ENCODE measurements around the gene SPAG17.

SPAG17 gene

DNA sequence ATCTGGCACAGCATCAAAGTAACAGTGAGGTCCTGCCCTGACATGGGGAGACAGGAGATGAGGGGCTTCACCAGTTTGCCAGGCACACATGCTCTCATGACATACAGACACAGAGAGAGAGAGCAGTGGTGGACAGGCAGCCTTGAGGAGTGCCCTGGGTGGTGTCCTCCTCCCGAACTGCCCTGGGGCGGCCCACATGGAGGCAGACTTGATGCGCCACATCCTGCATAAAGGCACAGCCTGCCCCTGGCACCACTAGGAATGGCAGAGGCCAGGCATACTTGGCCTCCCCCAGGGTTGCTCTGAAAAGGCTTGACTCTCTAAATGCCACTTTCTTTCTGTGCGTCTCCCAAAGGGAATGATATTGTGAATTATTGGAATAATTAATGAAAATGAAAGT is 67.5 kb downstream of the SPAG17 start:
- no peak for DNase-seq

DNA sequence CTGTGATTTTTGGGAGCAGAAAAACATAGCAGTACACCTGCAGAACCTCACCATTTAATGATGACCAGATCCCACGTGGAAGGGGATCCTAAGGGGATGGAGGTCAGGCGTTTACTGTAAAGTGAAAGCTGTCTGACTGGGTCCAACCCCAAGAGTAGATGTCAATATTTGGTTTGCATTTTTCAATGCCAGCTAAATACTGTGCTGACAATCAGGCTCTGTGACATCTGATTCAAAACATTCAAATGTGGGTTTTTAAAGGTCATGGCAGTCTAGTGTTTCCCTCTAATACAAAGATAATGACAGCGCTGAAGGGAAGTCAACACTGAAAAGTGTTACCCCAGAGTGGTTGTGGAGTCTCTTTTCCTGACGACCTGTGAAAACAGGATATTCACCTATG is 68.1 kb downstream of the SPAG17 start:
- DNase-seq: peak in 2 of 3 experiments; percentile 51 to 80

DNA sequence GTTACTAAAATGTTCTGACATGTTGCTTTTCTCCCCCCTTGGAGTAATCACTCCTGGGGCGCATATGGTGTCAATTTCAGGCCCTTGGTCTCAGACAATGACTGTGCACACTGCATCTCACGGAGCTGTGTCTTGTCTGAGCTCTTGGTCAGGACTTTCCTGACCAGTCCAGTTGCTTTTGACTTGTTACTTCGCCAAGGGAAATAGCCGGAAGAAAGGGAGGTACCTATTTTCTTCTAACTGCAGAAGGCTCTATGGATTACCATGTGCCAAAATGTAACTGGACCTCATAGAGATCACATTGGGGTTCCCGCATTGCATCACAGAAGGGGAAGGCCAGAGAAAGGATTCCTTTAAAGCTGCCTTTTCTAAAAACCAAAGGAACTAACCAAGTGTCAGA is 68.6 kb downstream of the SPAG17 start:
- no peak for DNase-seq

DNA sequence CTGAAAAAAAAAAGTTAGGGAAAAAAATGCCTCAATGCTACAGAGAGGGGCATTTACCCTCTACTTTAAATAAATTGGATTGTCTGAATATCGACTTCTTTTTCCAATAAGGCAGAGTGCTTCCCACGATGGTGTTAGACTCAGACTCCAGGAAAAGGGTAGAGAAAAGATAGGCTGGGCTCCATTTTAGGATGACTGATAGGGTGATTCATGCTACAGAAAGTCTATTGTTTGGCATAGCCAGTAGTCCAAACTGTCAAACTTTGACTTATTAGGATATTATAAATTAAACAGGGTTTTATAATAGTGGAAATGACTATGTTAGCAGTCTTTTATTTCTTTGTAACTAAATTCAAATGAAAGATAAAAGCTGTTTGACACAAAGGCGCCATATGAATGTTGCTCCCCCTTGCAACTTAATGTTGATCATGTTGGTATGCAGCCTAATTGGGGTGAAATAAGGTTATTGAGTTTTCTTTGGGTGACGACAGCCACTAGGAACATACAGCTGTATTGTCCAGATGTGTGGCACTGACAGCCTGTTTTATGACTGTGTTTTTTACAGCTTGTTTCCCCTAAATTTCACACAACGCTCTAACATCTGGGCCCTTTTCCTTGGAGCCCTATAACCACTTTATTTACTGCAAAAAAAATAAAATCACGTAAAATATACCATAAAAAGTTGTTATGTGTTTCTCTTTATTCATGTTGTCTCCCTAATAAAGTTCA is 69.3 kb downstream of the SPAG17 start:
- DNase-seq: no peak

DNA sequence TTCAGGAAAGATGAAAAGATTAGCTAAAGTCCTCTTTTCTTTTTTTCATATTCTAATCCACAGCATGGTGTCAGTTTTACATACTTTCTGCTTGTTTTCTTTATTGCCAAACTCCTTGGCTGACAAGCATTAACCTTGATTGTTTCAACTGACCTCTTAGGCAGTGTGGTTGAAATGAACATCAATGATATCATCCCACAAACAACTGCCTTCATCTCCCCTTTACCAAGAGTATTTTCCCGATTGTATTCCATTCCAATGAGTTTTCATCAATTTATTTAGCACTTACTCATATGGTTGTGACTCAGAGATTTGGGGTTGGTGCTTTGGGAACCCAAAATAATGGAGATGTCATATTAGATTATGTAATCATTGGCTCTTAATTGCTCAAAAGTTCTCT is 71.8 kb downstream of the SPAG17 start:
- DNase-seq: no peak

DNA sequence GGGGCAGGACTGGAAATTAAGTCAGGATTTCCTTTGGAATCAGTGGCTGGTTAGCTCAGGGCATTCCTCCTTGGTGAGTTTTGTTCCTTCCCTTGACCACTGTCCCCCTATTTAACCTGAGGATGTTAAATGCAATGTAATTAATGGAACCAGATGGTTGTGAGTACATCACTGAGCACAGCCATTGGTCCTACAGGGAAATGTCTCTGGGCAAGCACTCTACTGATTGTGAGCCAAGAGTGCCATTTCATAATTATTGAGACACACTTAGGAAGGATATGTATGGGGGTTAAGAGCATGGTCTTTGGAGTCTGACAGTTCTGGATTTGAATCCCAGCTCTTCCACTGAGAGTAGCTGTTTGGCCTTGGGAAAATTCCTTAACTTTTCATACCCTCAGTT is 74.4 kb downstream of the SPAG17 start:
- no peak for DNase-seq

DNA sequence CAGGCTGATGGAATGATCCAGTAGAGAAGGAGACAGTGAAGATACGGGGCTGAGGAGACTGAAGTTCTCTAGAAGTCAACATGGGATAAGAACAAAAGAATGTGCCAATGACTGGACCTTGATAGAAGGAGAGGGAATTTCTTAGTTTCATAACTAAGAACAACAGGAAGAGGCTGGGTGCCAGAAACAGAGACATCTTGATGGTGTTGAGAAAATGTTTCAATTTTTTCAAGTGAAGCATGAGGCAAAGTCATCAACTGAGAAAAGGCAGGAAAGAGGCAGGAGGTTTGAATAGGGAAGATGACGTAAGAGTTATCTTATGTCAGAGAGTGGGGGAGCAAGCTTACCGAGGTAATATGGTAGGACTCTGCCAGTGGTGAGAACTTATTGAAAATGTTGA is 80.1 kb downstream of the SPAG17 start:
- DNase-seq: no peak

DNA sequence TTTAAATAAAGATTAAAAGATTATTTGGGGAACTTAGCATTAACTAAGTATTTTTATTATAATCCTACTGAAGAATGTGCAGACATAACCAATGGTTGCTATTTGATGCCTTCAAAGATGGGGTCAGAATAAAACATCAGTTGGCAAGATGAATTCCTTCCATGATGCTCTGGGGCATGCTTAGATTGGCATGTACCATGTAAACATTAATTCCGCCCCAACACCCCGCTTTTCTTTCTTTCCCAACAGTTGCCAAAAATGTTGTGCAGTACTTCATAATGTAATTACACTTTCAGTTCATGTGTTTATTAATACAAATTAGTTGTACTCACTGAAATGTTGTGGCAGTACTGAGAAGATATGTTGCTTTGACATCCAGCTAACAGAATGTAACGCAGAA is 82.6 kb downstream of the SPAG17 start:
- no peak for DNase-seq

DNA sequence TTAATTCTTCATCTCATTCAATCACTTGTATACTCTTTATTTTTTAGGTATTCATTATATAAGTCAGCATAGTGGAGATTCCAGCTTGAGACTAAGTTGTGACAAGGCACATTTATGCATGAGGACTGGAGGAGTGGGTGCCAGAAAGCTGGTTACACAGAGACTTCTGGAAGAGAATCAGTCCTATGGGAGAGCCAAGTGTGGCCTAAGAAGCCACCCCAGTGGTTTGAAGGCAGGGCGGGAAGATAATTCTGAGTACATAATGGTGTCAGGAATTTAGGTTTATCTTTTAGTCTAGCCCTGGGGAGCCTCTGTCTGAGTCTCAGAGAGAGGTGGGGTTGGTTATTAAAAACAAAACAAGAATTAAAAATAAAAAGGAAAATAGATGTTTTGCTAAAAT is 83.0 kb downstream of the SPAG17 start:
- DNase-seq: no peak

DNA sequence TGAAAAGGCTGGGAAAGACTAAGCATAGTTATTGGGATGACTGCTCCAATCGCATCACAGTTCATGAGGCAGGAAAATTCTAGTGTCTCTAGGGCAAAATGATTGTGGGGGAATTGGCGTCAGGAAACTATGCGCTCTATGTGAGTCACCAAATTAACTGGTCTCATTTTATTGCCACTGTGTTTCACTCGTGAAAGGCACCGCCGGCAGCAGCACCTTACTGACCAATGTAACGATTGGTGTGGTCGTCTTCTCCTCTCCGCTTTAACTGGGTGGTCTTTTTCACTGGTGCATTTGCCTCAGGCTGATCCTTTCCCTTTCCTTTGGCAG is 83.5 kb downstream of the SPAG17 start:
- DNase-seq: no peak

DNA sequence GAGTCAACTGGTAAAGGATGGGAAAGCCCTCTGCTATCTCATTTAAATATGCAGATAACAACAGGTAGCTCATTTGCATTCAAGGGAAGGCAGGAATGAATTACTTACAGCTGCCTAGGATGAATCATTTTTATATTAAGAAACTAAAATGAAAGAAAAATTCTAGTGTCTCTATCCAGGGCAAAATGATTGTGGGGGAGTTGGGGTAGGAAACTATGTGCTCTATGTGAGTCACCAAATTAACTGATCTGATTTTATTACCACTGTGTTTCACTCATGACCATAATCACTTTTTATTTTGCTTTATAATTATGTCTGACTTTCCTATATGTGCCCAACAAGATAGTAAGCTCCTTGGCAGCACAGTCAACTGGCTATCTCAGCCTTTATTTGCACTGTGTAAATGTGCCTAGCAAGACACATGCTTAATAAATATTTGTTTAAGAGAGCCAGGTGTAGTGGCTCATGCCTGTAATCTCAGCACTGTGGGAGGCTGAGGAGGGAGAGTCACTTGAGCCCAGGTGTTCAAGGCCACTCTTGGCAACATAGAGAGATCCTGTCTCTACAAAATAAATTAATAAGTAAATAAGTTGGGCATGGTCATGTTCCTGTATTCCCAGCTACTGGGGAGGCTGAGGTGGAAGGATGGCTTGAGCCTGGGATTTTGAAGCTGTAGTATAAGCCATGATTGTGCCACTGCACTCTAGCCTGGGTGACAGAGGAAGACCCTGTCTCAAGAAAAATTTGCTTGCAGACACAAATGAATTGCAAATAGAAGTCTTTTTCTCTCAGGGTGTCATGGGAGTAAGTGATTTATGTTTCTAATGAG is 84.1 kb downstream of the SPAG17 start:
- peak; percentile 45 to 95 (median 72) for DNase-seq

DNA sequence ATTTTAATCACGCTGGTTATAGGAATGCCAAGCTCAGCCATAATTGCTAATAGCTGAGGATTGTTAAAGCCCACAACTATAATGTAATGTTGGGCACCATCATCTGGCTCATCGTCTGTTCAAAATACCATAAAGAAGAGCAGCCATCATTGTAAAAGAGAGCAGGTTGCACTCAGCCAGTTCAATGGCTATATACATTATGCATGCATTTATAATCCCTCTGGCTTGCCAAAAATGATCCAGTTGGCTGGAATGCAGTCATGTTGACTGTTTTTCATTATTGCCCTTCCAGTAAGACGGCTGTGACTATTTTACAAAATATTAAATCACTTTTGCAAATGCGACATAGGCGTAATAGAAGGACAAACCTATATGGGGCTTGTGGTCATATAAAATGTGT is 85.3 kb downstream of the SPAG17 start:
- peak in 1 of 3 experiments; percentile 9 for DNase-seq

DNA sequence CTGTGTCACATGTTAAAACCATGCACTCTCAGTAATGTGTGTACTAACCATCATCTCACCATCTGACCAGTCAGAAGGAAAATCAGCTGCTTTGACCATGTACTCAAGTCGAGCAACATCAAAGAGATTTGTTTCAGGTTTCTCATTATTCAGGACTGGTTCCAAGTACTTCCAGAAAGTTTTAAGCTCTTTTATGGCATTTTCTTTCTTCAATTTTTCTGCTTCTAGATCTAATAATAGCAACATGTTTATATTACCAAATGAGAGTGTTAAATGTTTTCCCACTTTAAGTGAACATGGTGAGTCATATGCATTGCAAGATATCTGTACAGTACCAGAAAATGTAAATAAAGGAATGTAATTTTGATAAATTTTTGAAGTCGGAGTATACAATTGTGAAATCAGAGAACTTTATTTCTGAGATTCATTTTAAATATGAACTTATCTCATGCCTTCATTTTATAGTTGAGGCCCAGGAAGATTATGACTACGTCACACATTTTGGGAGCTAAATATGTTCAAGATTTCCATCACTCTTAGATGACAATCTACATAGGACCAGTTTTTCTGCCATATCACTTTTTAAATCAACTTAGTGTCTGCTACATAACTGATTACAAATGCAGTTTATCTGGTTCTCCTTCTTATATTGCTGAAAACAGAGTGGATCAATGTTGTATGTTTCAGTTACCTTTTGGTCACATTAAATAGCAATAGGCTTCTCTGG is 87.2 kb downstream of the SPAG17 start:
- DNase-seq: no peak

DNA sequence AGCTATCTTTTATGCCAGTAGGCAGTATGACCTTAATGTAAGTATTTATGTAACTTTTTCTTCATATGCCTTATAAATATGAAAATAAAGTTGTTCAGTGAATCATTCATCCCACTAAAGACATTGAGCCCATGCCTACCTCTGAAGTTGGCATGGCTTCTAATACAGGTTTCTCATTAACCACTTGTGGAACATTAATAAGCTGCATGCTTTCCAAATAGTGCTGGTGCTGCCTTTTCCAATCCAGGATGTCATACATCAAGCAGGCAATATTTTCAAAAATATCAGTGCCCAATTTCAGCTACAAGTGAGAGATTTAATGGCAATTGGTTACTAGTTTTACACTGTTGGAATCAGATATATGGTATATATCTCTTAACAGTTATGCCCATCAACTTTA is 92.0 kb downstream of the SPAG17 start:
- DNase-seq: no peak

DNA sequence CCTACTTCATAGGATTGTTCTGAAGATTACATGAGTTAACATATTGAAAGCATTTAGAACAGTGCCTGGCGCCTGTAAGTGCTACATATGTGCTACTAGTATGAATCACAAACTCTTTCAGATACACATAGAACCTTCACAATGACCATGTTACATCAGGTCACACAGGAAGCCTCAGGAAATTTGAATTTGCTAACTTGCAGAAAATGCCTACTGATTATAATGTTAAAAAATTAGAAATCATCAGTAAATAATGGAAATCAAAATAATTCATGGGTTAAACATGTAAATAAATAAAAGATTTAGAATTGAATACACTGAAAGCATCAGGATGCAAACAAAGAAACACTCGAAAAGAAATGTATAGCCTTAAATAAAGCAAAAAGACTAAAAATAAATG is 94.9 kb downstream of the SPAG17 start:
- DNase-seq: no peak

DNA sequence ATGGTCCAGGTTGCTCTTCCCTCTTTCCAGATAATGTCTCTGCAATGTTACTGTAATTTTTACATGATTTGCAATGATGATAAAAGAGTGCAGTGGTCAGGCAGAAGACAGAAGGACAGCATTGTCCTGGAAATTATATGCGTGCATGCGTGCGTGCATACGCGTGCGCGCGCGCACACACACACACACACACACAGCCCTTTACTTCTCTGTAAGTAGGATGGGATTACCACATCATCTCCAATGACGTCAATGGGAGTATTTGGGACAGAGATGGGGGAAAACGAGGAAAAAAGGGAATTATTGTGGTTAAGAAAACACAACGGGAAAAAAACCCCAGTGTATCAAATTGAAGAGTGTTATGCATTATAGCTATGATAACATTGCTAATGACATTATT is 99.7 kb downstream of the SPAG17 start:
- DNase-seq: no peak

DNA sequence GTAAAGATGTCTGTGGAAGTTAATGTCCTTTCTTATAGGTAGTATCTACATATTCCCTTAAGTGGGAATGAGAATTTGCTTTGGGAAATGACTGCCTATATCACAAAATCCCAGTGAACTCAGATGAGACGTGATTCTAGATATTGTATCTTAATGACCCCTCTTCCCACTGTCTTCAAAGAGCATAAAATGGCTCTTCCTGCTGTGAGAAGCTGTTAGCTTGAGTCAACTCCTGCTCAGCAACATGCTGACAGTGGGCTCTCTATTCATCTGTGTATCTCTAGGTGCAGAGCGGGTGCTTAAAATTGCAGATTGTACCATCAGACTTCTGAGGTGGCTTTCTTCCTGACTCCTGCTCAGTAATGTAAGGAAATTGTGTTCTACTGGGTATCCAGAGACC is 100.6 kb downstream of the SPAG17 start:
- DNase-seq: peak in 2 of 3 experiments; percentile 51 to 61

DNA sequence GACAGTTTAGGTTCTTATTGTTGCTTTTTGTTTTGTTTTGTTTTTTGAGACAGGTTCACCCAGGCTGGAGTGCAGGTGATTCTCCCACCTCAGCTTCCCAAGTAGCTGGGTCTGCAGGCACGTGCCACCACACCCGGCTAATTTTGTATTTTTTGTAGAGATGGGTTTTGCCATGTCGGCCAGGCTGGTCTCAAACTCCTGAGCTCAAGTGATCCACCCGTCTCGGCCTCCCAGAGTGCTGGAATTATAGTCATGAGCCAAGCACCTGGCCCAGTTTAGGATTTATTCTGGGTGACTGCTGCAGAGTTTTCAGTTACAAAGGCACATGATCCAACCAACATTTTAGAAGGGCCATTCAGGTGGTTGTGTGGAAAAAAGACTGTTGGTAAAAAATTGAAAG is 102.0 kb downstream of the SPAG17 start:
- no peak for DNase-seq

DNA sequence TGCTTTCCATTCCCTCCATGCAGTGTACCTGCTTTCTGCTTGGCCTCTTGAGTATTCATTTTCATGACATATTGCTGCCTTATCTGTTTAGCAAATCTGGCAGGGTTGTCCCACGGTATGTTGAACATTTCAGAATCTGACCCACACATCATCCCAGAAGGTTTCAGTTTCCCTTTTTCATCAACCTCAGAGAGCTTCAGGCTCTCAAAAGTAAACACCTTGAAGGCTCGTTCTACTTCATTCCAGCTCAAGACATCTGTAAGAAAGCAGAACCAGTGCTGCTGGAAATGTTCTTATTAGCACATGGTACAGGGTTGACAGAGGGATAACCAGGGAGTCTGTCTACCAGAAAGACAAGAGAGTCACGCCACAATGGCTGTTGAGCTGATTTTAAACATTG is 103.6 kb downstream of the SPAG17 start:
- no peak for DNase-seq

DNA sequence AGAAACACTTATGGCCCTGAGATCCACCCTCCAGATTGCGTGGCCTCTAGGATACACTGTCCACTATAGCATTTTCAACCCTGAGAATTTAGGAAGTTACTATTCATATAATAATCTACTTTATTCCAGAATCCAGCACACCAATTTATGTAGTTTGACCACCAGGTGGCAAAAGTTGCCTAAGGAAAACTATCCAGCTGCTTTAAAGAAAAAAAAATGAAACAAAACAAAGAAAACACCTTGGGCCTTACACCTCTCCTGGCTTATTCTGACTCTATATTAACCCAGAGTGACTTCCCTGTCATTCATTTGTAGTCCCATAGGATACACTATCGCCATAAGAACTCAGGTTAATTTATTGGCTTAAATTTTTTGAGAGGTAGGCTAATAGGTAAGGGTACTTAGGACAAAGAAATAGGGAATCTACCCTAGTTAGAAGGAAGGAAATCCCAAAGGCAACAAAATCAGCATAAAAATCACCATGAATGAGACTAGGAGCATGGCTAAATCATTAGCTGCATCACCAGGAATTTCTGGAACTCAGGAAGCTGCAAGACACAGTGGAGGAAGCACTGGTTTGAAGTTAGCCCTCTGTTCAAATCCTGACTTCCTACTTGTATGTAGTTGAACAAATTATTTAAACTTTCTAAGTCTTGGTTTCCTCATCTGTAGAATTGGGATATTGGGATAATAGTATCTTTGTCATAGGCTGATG is 107.5 kb downstream of the SPAG17 start:
- peak; percentile 24 to 79 (median 27) for DNase-seq

DNA sequence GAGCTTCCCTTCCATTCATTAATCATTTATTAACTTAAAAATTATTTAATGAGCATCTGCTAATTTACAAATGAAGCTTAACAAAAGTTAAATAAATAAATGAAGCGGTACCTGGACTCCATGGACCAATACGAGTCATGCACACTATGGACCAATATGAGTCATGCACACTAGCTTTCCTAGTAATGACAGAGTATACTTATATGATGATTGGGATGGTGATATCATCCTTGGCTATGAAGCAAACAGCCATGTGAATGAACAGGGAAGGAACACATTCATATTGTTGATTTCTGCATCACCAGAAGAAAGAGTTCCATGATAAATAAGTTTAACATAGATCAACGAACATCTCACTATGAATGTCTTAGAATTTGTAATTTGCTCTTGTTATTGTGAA is 109.9 kb downstream of the SPAG17 start:
- DNase-seq: no peak

DNA sequence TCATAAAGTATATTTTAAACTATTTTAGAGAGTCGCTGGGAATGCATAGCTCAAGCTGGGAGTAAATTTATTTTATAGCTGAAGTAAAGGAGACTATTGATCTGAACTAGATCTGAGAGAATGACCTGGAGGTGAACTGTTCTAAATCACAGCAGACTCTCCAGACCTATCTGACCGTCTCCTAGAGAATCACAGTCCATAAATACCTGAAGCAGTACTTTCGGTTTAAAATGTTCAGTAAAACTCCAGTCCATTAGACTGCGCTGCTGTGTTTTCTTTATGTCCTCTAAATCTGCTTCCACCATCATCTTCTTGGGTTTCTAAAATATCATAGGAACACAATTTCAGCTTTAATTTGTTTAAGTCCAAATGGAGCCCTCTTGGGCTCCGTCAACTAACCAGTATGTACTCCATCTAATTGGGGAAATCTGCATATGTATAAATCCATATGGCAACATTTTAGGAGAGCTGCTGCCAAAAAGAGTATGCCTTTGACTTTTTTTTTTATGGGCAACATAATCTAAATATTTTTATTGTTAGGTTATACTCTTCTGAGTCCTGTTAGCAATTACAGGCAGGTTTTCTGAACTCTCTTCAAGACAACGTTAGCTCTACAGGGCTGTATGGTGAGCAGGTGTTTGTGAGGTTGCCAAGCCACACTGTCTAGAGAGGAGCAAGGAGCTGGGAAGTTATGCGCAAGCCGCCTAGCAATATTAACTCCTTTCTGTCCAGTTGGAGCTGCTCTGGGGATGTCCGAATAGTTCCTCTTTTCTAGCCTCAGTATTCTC is 111.2 kb downstream of the SPAG17 start:
- peak in 2 of 3 experiments; percentile 8 to 16 for DNase-seq
